Stimulated activated CD4-positive, alpha-beta T cell treated with anti-CD3 and anti-CD28 coated beads, Interleukin-4, amount 100 ng/mL, for 48 hours (primary cell): ENCODE measurements around the gene ELP2.

Experiments used
- DNase-seq, 2 donors: peaks; one replicate each; pipeline ENCODE4 v3.0.0-alpha.2; 2020; ENCODE audit warnings: low read depth in 2 of 2

The ELP2 gene

DNA sequence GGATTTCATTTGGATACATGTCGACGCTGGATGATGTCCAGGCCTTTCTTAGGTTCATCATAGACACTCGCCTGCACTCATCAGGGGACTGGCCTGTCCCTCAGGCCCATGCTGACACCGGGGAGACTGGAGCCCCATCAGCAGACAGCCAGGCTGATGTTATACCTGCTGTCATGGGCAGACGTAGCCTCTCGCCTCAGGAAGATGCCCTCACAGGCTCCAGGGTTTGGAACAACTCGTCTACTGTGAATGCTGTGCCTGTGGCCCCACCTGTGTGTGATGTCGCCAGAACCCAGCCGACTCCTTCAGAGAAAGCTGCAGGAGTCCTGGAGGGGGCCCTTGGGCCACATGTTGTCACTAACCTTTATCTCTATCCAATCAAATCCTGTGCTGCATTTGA lies 85.9 kb downstream of the ELP2 start:
- no peak for DNase-seq

DNA sequence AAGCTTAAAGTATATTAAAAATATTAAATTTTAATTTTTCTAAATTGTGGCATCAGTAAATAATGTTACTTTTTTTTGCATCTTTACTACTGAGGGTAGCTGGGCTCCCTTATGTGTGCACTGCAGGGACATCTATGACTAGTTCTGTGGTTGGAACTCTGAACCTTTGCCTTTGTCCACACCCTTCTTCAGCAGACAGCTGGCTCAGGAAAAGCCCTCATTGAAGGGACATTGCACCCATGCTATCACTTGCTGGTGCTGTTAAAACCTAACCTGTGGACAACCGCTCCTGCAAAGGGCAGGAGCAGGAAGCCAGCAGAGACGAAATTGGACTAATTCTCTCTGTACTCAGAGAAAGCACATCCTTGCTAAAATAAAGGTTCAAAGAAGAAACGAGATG lies 87.6 kb downstream of the ELP2 start:
- no peak for DNase-seq

DNA sequence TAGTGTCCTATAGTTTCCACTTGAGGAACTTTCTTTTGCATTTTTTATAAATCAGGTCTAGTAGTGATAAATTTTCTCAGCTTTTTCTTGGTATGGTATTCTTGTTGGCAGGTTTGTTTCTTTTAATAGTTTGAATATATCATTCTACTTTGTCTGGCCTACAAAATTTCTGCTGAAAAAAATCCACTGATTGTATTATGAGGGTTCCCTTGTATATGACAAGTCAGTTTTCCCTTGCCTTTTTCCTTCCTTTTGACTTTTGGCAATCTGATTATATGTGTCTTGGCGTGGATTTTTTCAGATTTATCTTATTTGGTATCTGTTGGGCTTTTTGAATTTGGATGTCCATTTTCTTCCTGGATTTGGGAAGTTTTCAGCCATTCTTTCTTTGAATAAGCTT lies 99.5 kb downstream of the ELP2 start:
- DNase-seq: no peak
